GM10248 (cell line): ENCODE data around the gene ANAPC7.
A peak's percentile ranks its signal among the peaks of the same experiment; 100 is the strongest.
"Not testable (repeated sequence)": the region's sequence is repeated elsewhere in the genome, so short reads cannot be mapped to it uniquely, and the experiment has no call there.

ENCODE experiments used
- CTCF ChIA-PET: fragments of 300-600 bp; sonication (Branson Sonifier 250); formaldehyde crosslinking; extraction: SDS; loops from one replicate; lab custom pipeline; 2021; ENCODE audit warnings: antibody characterized with exemption; lab: Yijun Ruan, JAX
- POLR2A ChIA-PET: fragments of 350-650 bp; sonication (Branson Sonifier 250); formaldehyde crosslinking; extraction: SDS; loops from one replicate; lab custom pipeline; 2020; ENCODE audit warnings: antibody characterized with exemption; lab: Yijun Ruan, JAX
- DNase-seq: peaks from one replicate; pipeline ENCODE4 v3.0.0; 2012; ENCODE audit errors: extremely low spot score
- TF ChIP-seq, protein P1 (sequence below): IDR thresholded peaks from 2 replicates; pipeline ENCODE4 v1.5.1; 2012; ENCODE audit warnings: mild to moderate bottlenecking, low read depth; ENCODE audit errors: extremely low read depth, missing control alignments, control extremely low read depth

ANAPC7 gene

GRCh38 chr12:110403146-110403975, at the start of gene ANAPC7:
ANAPC7 (minus strand) TSS chr12:110403708; CDS start chr12:110403627, 81 bp downstream.
- ChIA-PET CTCF (no interaction called here), POLR2A (no interaction called here)
- TF ChIP-seq, protein P1, sequence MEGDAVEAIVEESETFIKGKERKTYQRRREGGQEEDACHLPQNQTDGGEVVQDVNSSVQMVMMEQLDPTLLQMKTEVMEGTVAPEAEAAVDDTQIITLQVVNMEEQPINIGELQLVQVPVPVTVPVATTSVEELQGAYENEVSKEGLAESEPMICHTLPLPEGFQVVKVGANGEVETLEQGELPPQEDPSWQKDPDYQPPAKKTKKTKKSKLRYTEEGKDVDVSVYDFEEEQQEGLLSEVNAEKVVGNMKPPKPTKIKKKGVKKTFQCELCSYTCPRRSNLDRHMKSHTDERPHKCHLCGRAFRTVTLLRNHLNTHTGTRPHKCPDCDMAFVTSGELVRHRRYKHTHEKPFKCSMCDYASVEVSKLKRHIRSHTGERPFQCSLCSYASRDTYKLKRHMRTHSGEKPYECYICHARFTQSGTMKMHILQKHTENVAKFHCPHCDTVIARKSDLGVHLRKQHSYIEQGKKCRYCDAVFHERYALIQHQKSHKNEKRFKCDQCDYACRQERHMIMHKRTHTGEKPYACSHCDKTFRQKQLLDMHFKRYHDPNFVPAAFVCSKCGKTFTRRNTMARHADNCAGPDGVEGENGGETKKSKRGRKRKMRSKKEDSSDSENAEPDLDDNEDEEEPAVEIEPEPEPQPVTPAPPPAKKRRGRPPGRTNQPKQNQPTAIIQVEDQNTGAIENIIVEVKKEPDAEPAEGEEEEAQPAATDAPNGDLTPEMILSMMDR: no peak
- peak; percentile 93 for DNase-seq

- ChIA-PET POLR2A (no interaction called here), CTCF (interaction anchor here (0.9 to 8.8 kb wide), 15 partner anchors 12 to 437 kb away, joined by 3 to 141 read pairs (median 7); partner anchors contain the start of genes FAM216A, GPN3, RAD9B and VPS29)
- no peak for DNase-seq
- TF ChIP-seq, protein P1: no peak
Observed at GRCh38 chr12:110451263-110451662, 47.8 kb upstream of the ANAPC7 start.

- POLR2A ChIA-PET: interaction anchor here (0.9 to 1.1 kb wide), 4 partner anchors 17 to 162 kb away, joined by 3 to 8 read pairs (median 4); partner anchors contain the start of gene GPN3
- CTCF ChIA-PET: interaction anchor here (0.6 to 8.8 kb wide), 69 partner anchors 9 to 605 kb away, joined by 3 to 141 read pairs (median 4); partner anchors contain the start of genes FAM216A, GPN3, RAD9B and VPS29
- TF ChIP-seq, protein P1: peak; percentile 99
- DNase-seq: peak; percentile 93
Observed at GRCh38 chr12:110449799-110450497, 46.4 kb upstream of the ANAPC7 start, which contains the start of gene ARPC3. ARPC3 (minus strand) TSS chr12:110450337; CDS start chr12:110450260, 77 bp downstream.

DNA sequence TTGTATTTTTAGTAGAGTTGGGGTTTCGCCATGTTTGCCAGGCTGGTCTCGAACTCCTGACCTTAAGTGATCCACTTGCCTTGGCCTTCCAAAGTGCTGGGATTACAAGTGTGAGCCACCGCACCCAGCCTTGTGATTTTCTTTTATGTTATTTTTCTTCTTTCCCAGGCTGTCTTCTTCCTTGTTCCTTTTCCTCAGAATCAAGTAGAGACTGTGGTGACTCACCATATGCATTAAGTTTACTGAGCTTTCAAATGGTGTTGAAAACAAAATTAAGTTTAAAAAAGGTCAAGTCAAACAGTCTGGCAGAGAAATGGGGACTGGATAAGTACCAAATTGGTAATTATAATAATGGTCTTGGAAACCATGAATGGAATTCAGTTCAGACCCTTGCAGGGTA, 40.9 kb upstream of the ANAPC7 start:
- no peak for DNase-seq
- ChIA-PET POLR2A (interaction anchor here (0.6 kb wide), 1 partner anchor 13 kb away, joined by 4 read pairs; no protein-coding TSS in a partner anchor), CTCF (interaction anchor here (5.4 kb wide), 1 partner anchor 13 kb away, joined by 30 read pairs; no protein-coding TSS in a partner anchor)
- TF ChIP-seq, protein P1: no peak

DNA sequence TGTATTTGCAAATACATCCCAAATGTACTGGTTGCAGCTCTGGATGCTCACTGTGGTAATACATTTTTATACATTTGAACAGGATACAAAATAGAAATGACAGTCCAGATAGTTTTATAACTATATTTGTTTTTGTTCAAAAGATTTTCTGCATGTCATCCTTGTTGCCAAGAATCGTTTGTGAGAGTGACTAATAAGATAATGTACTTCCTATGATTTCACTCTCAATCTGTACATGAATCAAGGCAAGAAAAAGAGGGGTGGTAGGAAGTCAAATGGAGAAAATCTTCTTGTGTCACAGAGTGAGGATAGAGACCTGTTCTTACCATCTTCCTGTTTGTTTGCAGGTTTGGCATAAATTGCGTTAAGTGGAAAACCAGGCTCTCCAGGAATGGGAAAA, 32.7 kb upstream of the ANAPC7 start:
- no peak for DNase-seq
- ChIA-PET CTCF (no interaction called here), POLR2A (no interaction called here)
- TF ChIP-seq, protein P1: no peak

- TF ChIP-seq, protein P1: no peak
- POLR2A ChIA-PET: interaction anchor here (0.6 to 0.8 kb wide), 4 partner anchors 18 to 1648 kb away, joined by 3 to 5 read pairs (median 4); partner anchors contain the start of gene ARPC3
- no peak for DNase-seq
Observed at GRCh38 chr12:110431957-110432587, 28.6 kb upstream of the ANAPC7 start.

GRCh38 chr12:110429676-110430075, 26.2 kb upstream of the ANAPC7 start:
- not testable (repeated sequence) for DNase-seq
- POLR2A ChIA-PET: interaction anchor here (0.7 kb wide), 1 partner anchor 276 kb away, joined by 3 read pairs; no protein-coding TSS in a partner anchor
- CTCF ChIA-PET: interaction anchor here (2.5 kb wide), 1 partner anchor 327 kb away, joined by 38 read pairs; no protein-coding TSS in a partner anchor

More at GRCh38 chr12:110431957-110432587, 28.6 kb upstream of the ANAPC7 start:
- CTCF ChIA-PET: interaction anchor here (0.6 to 2.5 kb wide), 76 partner anchors 10 to 579 kb away, joined by 3 to 38 read pairs (median 4); partner anchors contain the start of genes ARPC3, ATP2A2, FAM216A and GPN3
